HG03439 (cell line): ENCODE data around the gene ZNF440.
"Not testable (repeated sequence)": the region's sequence is repeated elsewhere in the genome, so short reads cannot be mapped to it uniquely, and the experiment has no call there.

Experiments used
- ATAC-seq: cut with Tn5 transposase; IDR thresholded peaks from one replicate; pipeline ENCODE4 v1.9.1; 2021; ENCODE audit warnings: mild to moderate bottlenecking, moderate library complexity; ENCODE audit not compliant: unreplicated experiment

Gene ZNF440

GRCh38 chr19:11828957-11829876, 15.1 kb downstream of the ZNF440 start:
- ATAC-seq, result not testable (repeated sequence)

GRCh38 chr19:11832253-11832912, 18.3 kb downstream of the ZNF440 start:
- ATAC-seq, result no peak

DNA sequence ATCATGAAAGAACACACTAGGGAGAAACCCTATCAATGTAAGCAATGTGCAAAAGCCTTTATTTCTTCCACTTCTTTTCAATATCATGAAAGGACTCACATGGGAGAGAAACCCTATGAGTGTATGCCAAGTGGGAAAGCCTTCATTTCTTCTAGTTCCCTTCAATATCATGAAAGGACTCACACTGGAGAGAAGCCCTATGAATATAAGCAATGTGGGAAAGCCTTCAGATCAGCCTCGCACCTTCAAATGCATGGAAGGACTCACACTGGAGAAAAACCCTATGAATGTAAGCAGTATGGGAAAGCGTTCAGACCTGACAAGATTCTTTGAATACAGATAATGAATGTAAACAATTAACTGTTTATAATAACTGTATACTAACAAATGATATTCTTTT, 19.5 kb downstream of the ZNF440 start:
- ATAC-seq, result no peak

- not testable (repeated sequence) for ATAC-seq
Measured at GRCh38 chr19:11835626-11836066, 21.6 kb downstream of the ZNF440 start.

DNA sequence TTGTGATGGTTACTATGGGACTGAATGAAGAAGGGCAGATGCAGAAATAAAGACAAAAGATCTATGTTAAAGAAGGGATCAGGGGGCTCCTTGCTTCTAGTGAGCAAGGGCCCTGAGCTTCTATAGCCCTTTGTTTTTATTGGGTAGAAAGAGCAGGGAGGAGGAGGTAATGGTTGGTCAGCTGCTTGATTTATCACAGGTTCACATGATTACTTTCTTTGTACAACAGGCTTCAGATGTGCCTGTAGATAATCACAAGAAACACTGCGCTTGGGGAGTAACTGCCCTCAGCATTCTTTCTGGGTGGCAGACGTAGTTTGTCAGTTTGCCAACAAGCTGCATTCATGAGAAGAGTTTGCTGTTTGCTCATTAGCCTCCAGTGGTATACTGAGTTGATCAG, 29.6 kb downstream of the ZNF440 start:
- no peak for ATAC-seq

- not testable (repeated sequence) for ATAC-seq
Measured at GRCh38 chr19:11847615-11848014, 33.5 kb downstream of the ZNF440 start.

- ATAC-seq, result no peak
Measured at GRCh38 chr19:11848200-11848593, 34.1 kb downstream of the ZNF440 start.

DNA sequence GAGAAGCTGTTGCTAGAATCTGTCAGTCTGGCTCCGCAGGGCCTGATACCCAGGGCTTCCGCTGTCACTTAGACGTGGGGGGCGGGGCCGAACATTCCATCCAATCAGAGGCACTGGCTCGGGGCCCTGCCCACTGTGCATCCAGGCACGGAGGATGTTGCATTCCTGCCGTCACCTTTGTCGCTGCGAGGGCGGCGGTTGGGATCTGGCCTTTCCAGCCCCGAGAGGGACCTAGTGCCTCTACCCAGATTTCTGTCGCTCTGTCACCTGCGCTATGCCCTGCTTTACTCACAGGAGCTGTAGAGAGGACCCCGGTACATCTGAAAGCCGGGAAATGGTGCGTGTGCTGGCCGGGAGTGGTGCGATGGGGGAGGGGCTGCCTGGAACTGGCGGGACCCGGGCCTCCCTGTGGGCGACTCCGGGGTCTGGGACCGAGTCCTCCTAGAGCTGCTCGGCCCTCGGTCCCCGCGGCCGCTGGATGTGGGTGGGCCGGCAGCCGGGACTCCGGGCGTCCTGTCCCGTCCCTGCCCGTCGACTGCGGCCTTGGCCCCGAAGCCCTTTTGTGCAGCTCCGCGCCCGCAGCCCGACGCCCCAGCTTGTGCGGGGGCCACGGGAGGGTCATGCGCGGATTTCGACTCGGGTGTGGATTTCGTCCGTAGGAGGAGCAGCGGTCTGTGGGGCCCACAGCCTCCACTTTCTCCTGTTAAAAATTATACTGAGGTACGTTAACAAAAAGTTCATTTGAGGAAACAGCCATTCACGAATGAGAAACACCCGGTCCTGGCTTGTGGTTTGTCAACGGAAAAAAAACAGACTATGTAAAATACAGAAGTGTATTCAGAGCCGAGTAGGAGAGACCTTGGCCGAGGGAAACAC, 34.8 kb downstream of the ZNF440 start, which contains the start of gene ZNF439:
Gene ZNF439, plus strand, starts transcription at position 133 of the 876 bp plus-strand sequence. Its CDS starts 142 bp downstream, at position 275.
- peak; percentile 61 for ATAC-seq

GRCh38 chr19:11850289-11850688, 36.2 kb downstream of the ZNF440 start:
- ATAC-seq, result not testable (repeated sequence)

DNA sequence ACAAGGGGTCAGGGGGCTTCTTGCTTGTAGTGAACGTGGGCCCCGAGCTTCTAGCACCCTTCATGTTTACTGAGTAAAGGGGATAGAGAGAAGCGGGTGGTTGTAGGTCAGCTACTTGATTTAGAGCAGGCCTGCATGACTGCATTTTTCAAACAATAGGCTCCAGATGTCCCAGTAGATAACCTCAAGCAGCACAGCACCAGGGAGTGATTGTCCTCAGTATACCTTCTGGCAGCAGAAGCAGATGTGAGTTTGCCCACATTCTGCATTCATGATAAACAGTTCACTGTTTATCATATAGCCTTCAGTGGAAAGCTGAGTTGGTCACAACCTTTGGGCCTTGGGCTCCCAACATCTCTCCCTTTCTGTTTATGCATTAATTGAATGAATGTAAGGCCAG, 39.3 kb downstream of the ZNF440 start:
- no peak for ATAC-seq

- no peak for ATAC-seq
Measured at GRCh38 chr19:11856596-11857250, 42.6 kb downstream of the ZNF440 start.

- no peak for ATAC-seq
Measured at GRCh38 chr19:11860721-11861120, 46.6 kb downstream of the ZNF440 start.

DNA sequence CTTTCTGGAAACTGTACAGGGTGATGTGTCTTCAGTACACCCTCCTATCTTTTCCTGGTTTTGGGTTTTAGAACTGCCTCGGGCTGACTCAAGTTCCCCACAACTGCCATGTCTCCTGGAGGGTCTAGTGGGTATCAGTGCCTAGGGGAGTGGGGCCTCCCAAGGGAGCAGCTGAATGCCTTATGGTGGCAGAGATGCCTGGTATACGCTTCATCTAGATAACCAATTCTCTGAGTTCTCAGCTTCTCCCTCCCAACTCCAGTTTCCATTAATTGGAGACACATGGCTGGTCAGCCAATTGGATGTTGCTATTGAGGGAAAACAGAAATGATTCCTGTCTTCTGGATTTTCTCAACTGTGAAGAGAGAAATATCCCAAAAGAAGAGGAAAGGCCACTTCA, 47.2 kb downstream of the ZNF440 start:
- no peak for ATAC-seq

DNA sequence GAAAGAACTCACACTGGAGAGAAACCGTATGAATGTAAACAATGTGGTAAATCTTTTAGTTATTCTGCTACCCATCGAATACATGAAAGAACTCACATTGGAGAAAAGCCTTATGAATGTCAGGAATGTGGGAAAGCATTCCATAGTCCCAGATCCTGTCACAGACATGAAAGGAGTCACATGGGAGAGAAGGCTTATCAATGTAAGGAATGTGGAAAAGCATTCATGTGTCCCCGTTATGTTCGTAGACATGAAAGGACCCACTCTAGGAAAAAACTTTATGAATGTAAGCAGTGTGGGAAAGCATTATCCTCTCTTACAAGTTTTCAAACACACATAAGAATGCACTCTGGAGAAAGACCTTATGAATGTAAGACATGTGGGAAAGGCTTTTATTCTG, 53.7 kb downstream of the ZNF440 start:
- not testable (repeated sequence) for ATAC-seq

DNA sequence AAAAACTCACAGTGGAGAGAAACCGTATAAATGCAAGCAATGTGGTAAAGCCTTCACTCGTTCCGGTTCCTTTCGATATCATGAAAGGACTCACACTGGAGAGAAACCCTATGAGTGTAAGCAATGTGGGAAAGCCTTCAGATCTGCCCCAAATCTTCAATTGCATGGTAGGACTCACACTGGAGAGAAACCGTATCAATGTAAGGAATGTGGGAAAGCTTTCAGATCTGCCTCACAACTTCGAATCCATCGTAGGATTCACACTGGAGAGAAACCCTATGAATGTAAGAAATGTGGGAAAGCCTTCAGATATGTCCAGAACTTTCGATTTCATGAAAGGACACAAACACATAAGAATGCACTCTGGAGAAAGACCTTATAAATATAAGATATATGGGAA, 54.1 kb downstream of the ZNF440 start:
- ATAC-seq, result no peak

DNA sequence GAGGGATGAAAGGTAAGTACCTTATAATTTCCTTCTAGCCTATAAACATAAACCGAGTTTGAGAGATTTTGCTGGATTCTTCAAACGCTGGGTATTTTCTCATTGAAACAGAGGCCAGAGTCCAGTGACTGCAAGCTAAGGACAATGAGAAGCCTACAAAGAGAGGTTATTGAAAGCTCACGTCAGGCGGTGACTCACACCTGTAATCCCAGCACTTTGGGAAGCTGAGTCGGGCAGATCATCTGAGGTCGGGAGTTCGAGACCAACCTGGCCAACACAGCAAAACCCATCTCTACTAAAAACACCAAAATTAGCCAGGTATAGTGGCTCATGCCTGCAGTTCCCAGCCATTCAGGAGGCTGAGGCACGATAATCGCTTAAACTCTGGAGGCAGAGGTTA, 58.6 kb downstream of the ZNF440 start:
- no peak for ATAC-seq

DNA sequence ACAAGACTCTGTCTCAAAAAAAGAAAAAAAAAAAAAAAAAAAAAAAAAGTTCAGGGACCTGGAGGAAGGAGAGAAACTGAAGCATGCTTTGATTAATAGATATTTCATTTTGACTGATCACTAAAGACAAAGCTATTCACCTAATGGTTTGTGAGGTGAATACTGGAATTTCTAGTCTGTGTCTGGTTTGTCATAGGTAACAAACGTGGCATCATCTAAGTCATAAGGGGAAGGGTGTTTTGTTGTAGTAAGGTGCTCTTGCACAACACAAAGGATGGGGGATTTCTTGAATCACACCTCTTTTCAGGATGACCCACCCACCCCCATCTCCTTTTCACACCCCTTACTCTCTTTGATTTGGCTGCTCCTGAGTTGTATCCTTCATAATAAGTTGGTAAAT, 59.7 kb downstream of the ZNF440 start:
- ATAC-seq, result no peak

- not testable (repeated sequence) for ATAC-seq
Measured at GRCh38 chr19:11879687-11880266, 65.7 kb downstream of the ZNF440 start.

- ATAC-seq, result no peak
Measured at GRCh38 chr19:11880598-11880997, 66.5 kb downstream of the ZNF440 start.

GRCh38 chr19:11881151-11881800, 67.2 kb downstream of the ZNF440 start:
- no peak for ATAC-seq
